Measurements from ENCODE around the gene HYAL1. TPM values are rescaled to one million over a fixed set of nuclear protein-coding genes. Genes with fewer than 3 reads are reported as not detected.

HYAL1 gene
- total RNA-seq, 1 donor from 2014 or later: 0.22 TPM

DNA sequence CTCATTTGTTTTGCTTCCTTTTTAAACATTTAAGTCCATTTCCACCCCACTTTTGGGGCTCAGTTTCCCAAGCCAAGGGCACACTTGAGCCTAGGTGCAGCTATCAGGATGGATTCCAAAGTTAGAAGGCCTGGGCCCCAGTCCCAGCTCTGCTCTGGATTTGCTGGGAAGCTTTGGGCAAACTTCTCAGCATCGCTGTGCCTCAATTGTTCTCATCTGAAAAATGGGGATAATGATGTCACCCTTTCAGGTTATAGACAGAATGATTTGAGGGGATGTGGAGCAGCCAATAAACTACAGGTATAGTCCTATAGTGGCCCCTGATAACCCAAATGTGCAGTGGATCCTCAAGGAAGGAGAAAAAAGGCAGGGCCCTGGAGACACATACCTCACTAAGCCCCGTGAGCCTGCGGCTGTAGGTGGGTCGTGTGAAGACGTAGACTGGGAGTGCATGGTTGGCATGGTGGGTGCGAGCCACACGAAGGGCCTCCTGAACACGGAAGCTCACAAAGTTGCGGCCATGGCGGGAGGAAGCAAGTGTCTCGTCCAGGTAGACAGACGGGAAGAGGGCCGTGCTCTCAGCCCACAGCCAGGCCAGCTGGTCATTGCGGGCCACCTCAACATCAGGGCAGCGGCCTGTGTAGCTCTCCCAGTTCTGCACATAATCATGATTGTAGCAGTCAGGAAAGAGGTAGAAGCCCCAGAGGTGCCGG lies 16.0 kb upstream of the HYAL1 start:
- H3K4me3 Mint-ChIP-seq (ENCODE audit: unreplicated experiment): peak overlapping the region; percentile 30
- peaks cover 47% of the 10 kb centered on the region for H3K4me1 Mint-ChIP-seq (ENCODE audit: low read depth)
- no peak overlapping the region for H3K27ac Mint-ChIP-seq (ENCODE audit: unreplicated experiment)
- no peaks in the 10 kb centered on the region for H3K27me3 Mint-ChIP-seq (ENCODE audit: low read depth)
- peaks cover 8% of the 10 kb centered on the region for H3K36me3 Mint-ChIP-seq (ENCODE audit: low read depth)
- DNase-seq (ENCODE audit: low spot score): no peak
- no peaks in the 10 kb centered on the region for H3K9me3 Mint-ChIP-seq (ENCODE audit: low read depth)
- TF ChIP-seq, protein P1, sequence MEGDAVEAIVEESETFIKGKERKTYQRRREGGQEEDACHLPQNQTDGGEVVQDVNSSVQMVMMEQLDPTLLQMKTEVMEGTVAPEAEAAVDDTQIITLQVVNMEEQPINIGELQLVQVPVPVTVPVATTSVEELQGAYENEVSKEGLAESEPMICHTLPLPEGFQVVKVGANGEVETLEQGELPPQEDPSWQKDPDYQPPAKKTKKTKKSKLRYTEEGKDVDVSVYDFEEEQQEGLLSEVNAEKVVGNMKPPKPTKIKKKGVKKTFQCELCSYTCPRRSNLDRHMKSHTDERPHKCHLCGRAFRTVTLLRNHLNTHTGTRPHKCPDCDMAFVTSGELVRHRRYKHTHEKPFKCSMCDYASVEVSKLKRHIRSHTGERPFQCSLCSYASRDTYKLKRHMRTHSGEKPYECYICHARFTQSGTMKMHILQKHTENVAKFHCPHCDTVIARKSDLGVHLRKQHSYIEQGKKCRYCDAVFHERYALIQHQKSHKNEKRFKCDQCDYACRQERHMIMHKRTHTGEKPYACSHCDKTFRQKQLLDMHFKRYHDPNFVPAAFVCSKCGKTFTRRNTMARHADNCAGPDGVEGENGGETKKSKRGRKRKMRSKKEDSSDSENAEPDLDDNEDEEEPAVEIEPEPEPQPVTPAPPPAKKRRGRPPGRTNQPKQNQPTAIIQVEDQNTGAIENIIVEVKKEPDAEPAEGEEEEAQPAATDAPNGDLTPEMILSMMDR (IDR thresholded peaks at IDR 0.05): no peak

DNA sequence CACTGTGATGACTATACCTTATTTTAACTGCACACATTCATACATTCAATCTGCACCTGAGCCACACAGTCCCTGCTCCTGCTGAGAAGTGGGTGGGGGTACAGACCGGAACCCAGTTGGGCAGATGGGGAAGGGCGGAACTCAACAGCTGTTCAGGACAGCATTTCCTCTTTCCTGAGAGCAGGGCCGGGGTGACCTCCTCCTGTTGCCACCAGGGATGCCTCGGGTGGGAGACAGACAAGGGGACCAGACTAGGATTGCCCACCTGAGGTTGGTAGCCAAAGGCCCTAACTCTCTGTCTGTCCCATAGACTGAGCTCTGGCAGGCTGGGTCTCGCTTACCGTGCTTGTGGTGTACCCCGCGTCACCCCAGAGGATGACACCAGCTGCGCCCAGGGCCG lies 15.2 kb upstream of the HYAL1 start:
- peaks cover 8% of the 10 kb centered on the region for H3K36me3 Mint-ChIP-seq (ENCODE audit: low read depth)

DNA sequence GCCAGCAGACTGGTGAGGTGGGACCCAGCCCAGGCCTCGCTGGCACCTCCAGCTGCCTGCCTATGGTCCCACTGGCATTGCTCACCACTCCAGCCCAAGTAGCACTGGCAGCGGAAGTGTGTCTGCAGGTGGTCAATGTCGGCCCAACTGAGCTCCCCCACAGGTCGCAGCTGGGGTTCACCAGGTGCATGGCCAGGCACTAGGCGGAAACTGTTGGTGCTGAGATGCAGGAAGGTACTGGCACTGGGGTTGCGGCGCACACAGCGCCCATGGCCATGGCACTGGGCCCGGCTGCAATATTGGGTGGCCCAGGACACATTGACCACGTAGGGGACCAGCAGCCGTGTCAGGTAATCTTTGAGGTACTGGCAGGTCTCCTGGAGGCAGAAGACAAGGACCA lies 14.8 kb upstream of the HYAL1 start:
- DNase-seq (ENCODE audit: low spot score): no peak
- Mint-ChIP-seq H3K27me3 (ENCODE audit: low read depth) (no peaks in the 10 kb centered on the region), H3K9me3 (ENCODE audit: low read depth) (no peaks in the 10 kb centered on the region), H3K36me3 (ENCODE audit: low read depth) (peaks cover 8% of the 10 kb centered on the region), H3K27ac (ENCODE audit: unreplicated experiment) (no peak overlapping the region), H3K4me3 (ENCODE audit: unreplicated experiment) (no peak overlapping the region), H3K4me1 (ENCODE audit: low read depth) (peaks cover 46% of the 10 kb centered on the region)
- TF ChIP-seq, protein P1 (IDR thresholded peaks at IDR 0.05): no peak

More for the DNA sequence above, 15.2 kb upstream of the HYAL1 start:
- Mint-ChIP-seq H3K4me3 (ENCODE audit: unreplicated experiment) (no peak overlapping the region), H3K27me3 (ENCODE audit: low read depth) (no peaks in the 10 kb centered on the region), H3K4me1 (ENCODE audit: low read depth) (peaks cover 47% of the 10 kb centered on the region), H3K9me3 (ENCODE audit: low read depth) (no peaks in the 10 kb centered on the region), H3K27ac (ENCODE audit: unreplicated experiment) (no peak overlapping the region)
- TF ChIP-seq, protein P1 (IDR thresholded peaks at IDR 0.05): no peak
- DNase-seq (ENCODE audit: low spot score): no peak

DNA sequence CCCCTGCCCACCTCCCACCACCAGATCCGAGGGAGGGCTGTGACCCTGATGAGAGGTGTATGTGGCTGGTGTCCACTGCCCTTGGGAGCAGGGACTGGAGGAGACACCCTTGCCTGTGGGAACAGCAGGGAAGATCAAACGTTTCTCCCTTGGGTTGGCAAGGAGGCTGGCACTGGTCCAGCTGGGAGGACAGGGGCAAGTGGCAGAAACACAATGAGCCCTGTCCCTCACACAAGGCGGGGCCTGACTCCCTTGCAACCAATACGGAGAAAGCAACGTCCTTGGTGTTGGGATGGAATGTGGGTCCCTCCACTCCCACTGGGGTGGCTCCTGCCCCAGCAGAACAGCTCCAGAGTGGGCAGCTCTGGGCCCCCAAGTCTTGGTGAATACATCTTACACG lies 13.9 kb upstream of the HYAL1 start:
- H3K9me3 Mint-ChIP-seq (ENCODE audit: low read depth): no peaks in the 10 kb centered on the region
- TF ChIP-seq, protein P1 (IDR thresholded peaks at IDR 0.05): no peak
- H3K4me1 Mint-ChIP-seq (ENCODE audit: low read depth): peaks cover 39% of the 10 kb centered on the region
- no peak for DNase-seq (ENCODE audit: low spot score)
- H3K36me3 Mint-ChIP-seq (ENCODE audit: low read depth): peaks cover 8% of the 10 kb centered on the region
- H3K27ac Mint-ChIP-seq (ENCODE audit: unreplicated experiment): no peak overlapping the region
- no peaks in the 10 kb centered on the region for H3K27me3 Mint-ChIP-seq (ENCODE audit: low read depth)
- H3K4me3 Mint-ChIP-seq (ENCODE audit: unreplicated experiment): no peak overlapping the region

DNA sequence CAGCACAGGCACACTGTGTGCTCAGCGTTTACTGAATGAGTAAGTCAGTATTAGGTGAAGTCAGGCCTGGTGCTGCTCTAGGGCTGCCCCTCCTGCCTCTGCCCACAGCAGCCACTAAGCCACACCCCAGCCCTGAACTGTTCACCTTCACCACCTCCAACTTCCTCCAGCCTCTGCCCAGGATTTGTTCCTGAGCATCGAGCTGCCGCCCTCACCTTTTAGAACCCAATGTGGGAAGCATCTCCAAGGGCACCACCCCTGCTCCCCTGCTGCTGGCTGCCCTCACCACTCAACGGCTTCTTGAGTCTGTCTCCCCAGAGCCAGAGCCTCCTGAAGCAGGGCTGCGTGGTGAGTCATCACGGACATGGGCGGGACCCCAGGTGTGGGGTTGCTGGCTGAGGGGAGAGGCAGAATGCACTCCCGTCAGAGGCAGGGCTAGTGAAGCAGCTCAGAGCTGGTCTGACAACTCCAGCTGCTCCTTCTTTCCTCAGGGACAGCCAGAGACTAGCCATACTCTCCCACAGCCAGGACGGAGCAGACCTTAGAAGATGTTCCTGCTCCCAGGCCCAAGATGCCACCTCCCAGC lies 13.4 kb upstream of the HYAL1 start:
- TF ChIP-seq, protein P1 (IDR thresholded peaks at IDR 0.05): no peak
- Mint-ChIP-seq H3K4me1 (ENCODE audit: low read depth) (peaks cover 38% of the 10 kb centered on the region), H3K4me3 (ENCODE audit: unreplicated experiment) (no peak overlapping the region), H3K9me3 (ENCODE audit: low read depth) (no peaks in the 10 kb centered on the region), H3K36me3 (ENCODE audit: low read depth) (peaks cover 8% of the 10 kb centered on the region), H3K27me3 (ENCODE audit: low read depth) (no peaks in the 10 kb centered on the region), H3K27ac (ENCODE audit: unreplicated experiment) (no peak overlapping the region)
- DNase-seq (ENCODE audit: low spot score): no peak

All from chondrocyte (in vitro differentiated cells).